GM12878 (cell line): ENCODE measurements around the gene PLA2G2C. TPM values are rescaled to one million over a fixed set of nuclear protein-coding genes. Genes with fewer than 3 reads are reported as not detected.
A peak's percentile ranks its signal among the peaks of the same experiment; 100 is the strongest.

Source experiments
- ATAC-seq: fragments of 200-7000 bp; cut with Tn5 transposase; 3 replicates; pipeline ENCODE4 v1.9.1; 2020; ENCODE audit warnings: mild to moderate bottlenecking, moderate library complexity
- BruUV-seq: library from RNA; stranded (reverse); fragments of 400-500 nt; replicated peaks from 2 replicates; lab custom pipeline; 2021; lab: Mats Ljungman, UMichigan
- CTCF ChIA-PET: fragments of 300-600 bp; sonication (Branson Sonifier 250); formaldehyde crosslinking; extraction: SDS; loops from one replicate; lab custom pipeline; 2021; ENCODE audit warnings: inconsistent platforms; lab: Yijun Ruan, JAX
- POLR2A ChIA-PET: fragments of 350-600 bp; formaldehyde crosslinking; extraction: SDS; loops from one replicate; lab custom pipeline; 2021; ENCODE audit warnings: inconsistent platforms; lab: Charles Lee
- RAD21 ChIA-PET: fragments of 300-600 bp; sonication (Branson Sonifier 250); formaldehyde crosslinking; loops from one replicate; lab custom pipeline; 2023; ENCODE audit warnings: antibody characterized with exemption; ENCODE audit not compliant: unreplicated experiment; lab: Charles Lee
- SMC1A ChIA-PET: fragments of 300-600 bp; sonication (Branson Sonifier 250); formaldehyde crosslinking; loops from one replicate; lab custom pipeline; 2023; ENCODE audit not compliant: unreplicated experiment, uncharacterized antibody; lab: Charles Lee
- DNase-seq: peaks from one replicate; pipeline ENCODE4 v3.0.0-alpha.2; 2011; ENCODE audit warnings: low read depth, low spot score
- FAIRE-seq: peaks from 3 replicates; lab custom pipeline; 2011; peaks lifted over from hg19 to GRCh38; lab: Jason Lieb, UNC
- H2AFZ ChIP-seq: 2 replicates; pipeline ENCODE4 v1.6.0; 2011; ENCODE audit warnings: low read depth, low read length, control low read depth; ENCODE audit not compliant: control insufficient read depth
- H3K27ac ChIP-seq: 2 replicates; pipeline ENCODE4 v1.5.1; 2011; ENCODE audit warnings: control low read depth; ENCODE audit not compliant: control insufficient read depth, insufficient read depth
- H3K27me3 ChIP-seq, 2 experiments: replicated peaks in 1 of 2; 2 replicates each; pipeline versions ENCODE4 v1.6.0 to v1.6.1; 2011; ENCODE audit warnings: low read length in 1 of 2; ENCODE audit not compliant: control insufficient read depth in 2 of 2, insufficient read depth in 2 of 2
- H3K36me3 ChIP-seq, 2 experiments: 2 replicates each; pipeline ENCODE4 v1.5.1; 2011; ENCODE audit warnings: low read length in 1 of 2; ENCODE audit not compliant: control insufficient read depth in 2 of 2, insufficient read depth in 2 of 2
- H3K4me1 ChIP-seq: 2 replicates; pipeline ENCODE4 v1.6.1; 2011; ENCODE audit warnings: mild to moderate bottlenecking, low read length, moderate library complexity, mixed read lengths; ENCODE audit not compliant: control insufficient read depth, insufficient read depth
- H3K4me2 ChIP-seq: 2 replicates; pipeline ENCODE4 v1.6.0; 2011; ENCODE audit warnings: control low read depth; ENCODE audit not compliant: control insufficient read depth, insufficient read depth
- H3K4me3 ChIP-seq: fragments of 200-600 bp; sonication (generic); 2 replicates; pipeline ENCODE4 v1.5.1; 2016
- H3K79me2 ChIP-seq: 2 replicates; pipeline ENCODE4 v1.6.0; 2011; ENCODE audit warnings: low read length; ENCODE audit not compliant: control insufficient read depth, insufficient read depth
- H3K9ac ChIP-seq: 2 replicates; pipeline ENCODE4 v1.8.0; 2011; ENCODE audit warnings: low read length, control low read depth, mixed read lengths; ENCODE audit not compliant: control insufficient read depth, insufficient read depth
- H3K9me3 ChIP-seq: replicated peaks from 3 replicates; pipeline ENCODE4 v1.5.1; 2011; ENCODE audit warnings: mild to moderate bottlenecking, low read length; ENCODE audit not compliant: control insufficient read depth, insufficient read depth
- H4K20me1 ChIP-seq: 2 replicates; pipeline ENCODE4 v1.6.0; 2011; ENCODE audit not compliant: control insufficient read depth, insufficient read depth
- POLR2AphosphoS5 ChIP-seq: IDR thresholded peaks from 2 replicates; pipeline ENCODE4 v1.6.1; 2011; ENCODE audit warnings: mild to moderate bottlenecking, low read length, inconsistent platforms
- RUNX3 ChIP-seq: IDR thresholded peaks from 2 replicates; pipeline ENCODE4 v1.6.1; 2012; ENCODE audit warnings: low read length, inconsistent platforms
- WGBS: methylation state at CpG from one replicate; pipeline ENCODE4 v1.1.6; 2016; ENCODE audit warnings: low lambda C conversion rate; ENCODE audit not compliant: insufficient replicate concordance, insufficient coverage; ENCODE audit errors: missing lambda C conversion rate; 5-methylcytosine and 5-hydroxymethylcytosine counted together
- in situ Hi-C: fragments of 300-500 bp; cut with MboI; formaldehyde crosslinking; loops from 9 replicates; pipeline ENCODE4 v1.14.3; 2018; ENCODE audit warnings: mixed read lengths
- intact Hi-C: fragments of 100-400 bp; cut with micrococcal nuclease; formaldehyde crosslinking; loops from one replicate; pipeline ENCODE4 v1.14.2; 2022; ENCODE audit not compliant: unreplicated experiment
- polyA plus RNA-seq, 11 experiments: library from polyadenylated mRNA; depleted of rRNA in 4 of 11; unstranded in 6 of 11; stranded (reverse) in 5 of 11; fragments of >200 nt; fragmentation: Nextera tagmentation in 4 of 11; fragmentation: Illumina TruSeq in 1 of 11; extraction: Ambion mirVana in 4 of 11; extraction: Trizol in 1 of 11; gene quantifications; 1 replicate in 1 of 11; 2 replicates in 10 of 11; pipeline versions ENCODE4 v1.2.1 to v1.2.3, GENCODE V29; 2011 to 2016; ENCODE audit warnings: inconsistent platforms in 2 of 11, missing spikeins in 2 of 11, low read depth in 1 of 11
- total RNA-seq, 4 experiments: library from RNA; depleted of rRNA in 3 of 4; stranded (reverse); fragments of >200 nt in 3 of 4; fragmentation: Illumina TruSeq in 1 of 4; extraction: Trizol in 1 of 4; gene quantifications; 2 replicates each; pipeline versions ENCODE4 v1.2.1 to v1.2.3, GENCODE V29; 2013 to 2021
- TF ChIP-seq, protein P1 (sequence below): fragments of 450-650 bp; IDR thresholded peaks from 2 replicates; pipeline ENCODE4 v1.6.1; 2017; ENCODE audit warnings: mild to moderate bottlenecking, moderate library complexity
- TF ChIP-seq, protein P2 (sequence below): IDR thresholded peaks from 2 replicates; pipeline ENCODE4 v1.6.1; 2012; ENCODE audit warnings: low read depth, low read length, improper control_type of control experiment
- TF ChIP-seq, protein P3 (sequence below): fragments of 450-650 bp; IDR thresholded peaks from 2 replicates; pipeline ENCODE4 v1.6.1; 2018; ENCODE audit warnings: mild to moderate bottlenecking, low read depth, moderate library complexity; ENCODE audit not compliant: partially characterized antibody

Gene PLA2G2C
- total and polyA plus RNA-seq, 10 of the 15 experiments (the other 5 are each of a cell fraction or from before 2014, with no cell fraction given): 0.05 TPM; not detected in 9

DNA sequence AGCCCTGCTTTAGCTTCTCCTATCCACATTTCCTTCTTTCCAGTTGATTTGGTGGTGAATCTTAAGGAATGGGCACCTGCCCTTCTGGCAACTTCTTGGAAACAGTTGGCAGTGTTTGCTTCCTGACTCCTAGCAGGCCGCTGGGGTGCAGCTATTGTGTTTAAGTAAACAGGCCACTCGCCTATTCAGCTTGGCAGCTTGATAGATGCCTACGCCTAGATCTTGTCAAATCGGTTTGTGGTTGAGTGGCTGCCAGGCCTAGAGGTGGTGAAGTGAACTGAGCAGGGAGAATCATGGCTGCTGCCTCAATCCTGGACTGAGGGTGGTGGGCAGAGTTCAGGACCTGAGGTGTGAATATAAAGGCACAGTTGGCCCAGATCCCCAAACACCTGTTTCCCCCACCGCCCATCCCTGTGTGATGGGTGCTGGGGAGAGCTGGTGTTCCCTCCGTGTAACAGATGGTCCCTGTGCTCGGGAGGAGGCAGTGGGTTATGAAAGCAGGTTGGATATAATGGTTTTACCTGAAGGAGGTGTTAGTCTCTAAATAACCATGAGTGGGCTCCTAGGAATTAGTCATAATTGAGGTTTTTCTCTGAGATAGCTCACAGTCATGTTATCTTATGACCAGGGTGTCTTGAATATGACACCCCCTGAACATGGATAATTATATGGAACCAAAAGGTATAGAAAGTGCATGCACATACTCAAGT lies 940 bp upstream of the PLA2G2C start:
- WGBS: 48% methylated on average over 7 of the region's 7 CpGs
- H3K4me2 ChIP-seq: no peak overlapping the region
- no peaks in the 10 kb centered on the region for H3K9me3 ChIP-seq
- DNase-seq (no peak), ATAC-seq (no peak), FAIRE-seq (no peak)
- peaks cover 4 to 11% of the 10 kb centered on the region in 2 experiments for H3K27me3 ChIP-seq
- no peaks in the 10 kb centered on the region for H4K20me1 ChIP-seq
- no peak overlapping the region for H3K27ac ChIP-seq
- in situ Hi-C loops (no loop called here), intact Hi-C loops (no loop called here)
- SMC1A ChIA-PET: interaction anchor here (0.9 kb wide), 1 partner anchor 22 kb away, joined by 3 read pairs; no protein-coding TSS in a partner anchor
- no peak for TF ChIP-seq POLR2AphosphoS5
- peaks cover 12% of the 10 kb centered on the region for H3K4me1 ChIP-seq
- H2AFZ ChIP-seq: no peak overlapping the region
- CTCF ChIA-PET: interaction anchor here (1.0 to 1.5 kb wide), 3 partner anchors 9 to 25 kb away, joined by 3 to 4 read pairs (median 3); no protein-coding TSS in a partner anchor
- RAD21 ChIA-PET: no interaction called here
- H3K79me2 ChIP-seq: no peaks in the 10 kb centered on the region
- POLR2A ChIA-PET: no interaction called here
- H3K9ac ChIP-seq: no peak overlapping the region
- no peaks in the 10 kb centered on the region for H3K36me3 ChIP-seq
- H3K4me3 ChIP-seq: no peak overlapping the region
- no TSS peak for BruUV-seq

DNA sequence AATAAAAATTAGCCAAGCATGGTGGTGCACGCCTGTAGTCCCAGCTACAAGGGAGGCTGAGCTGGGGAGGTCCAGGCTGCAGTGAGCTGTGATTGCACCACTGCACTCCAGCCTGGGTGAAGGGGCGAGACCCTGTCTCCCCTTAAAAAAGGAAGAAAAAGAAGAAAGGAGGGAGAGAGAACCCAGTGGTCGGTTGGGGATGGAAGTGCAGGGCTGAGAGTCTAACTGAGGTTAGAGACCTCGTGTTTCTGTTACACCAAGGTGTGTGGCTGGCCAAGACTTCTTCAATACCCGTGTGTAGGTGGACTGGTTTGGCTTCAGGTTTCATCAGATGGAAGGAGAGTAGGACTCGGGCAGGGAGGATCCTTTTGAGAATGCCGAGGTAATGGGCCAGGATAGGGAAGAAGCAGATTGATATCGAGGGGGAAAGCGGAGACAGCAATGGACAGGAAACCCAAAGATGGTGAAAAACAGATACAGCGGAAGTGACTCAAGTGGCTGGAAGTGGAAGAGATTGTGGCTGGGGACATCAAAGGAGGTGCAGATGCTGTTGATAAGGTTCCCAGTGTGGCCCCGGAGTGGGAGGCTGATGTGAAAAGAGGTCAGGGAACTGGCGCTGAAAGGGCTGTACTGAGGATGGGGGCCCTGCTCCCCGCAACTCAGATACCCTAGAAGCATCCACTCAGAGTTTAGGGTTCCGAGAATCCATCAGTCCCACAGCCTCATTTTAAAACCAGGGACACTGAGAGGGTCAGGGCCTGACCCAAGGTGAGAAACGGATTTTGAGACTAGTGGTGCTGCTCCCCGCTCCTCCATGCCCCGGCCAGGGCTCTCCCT lies 1.1 kb downstream of the PLA2G2C start:
- Histone ChIP-seq H2AFZ (peak overlapping the region; percentile 26; the same call in 1 of the 2 replicates), H3K27me3 (peaks cover 4 to 11% of the 10 kb centered on the region in 2 experiments), H3K4me3 (no peak overlapping the region), H4K20me1 (no peaks in the 10 kb centered on the region), H3K79me2 (no peaks in the 10 kb centered on the region), H3K27ac (no peak overlapping the region), H3K9ac (no peak overlapping the region), H3K4me2 (peak overlapping the region; percentile 42; the same call in 1 of the 2 replicates), H3K4me1 (peaks cover 12% of the 10 kb centered on the region), H3K36me3 (no peaks in the 10 kb centered on the region), H3K9me3 (no peaks in the 10 kb centered on the region)
- CTCF ChIA-PET: no interaction called here
- DNase-seq (no peak), ATAC-seq (peak; percentile 31; the same call in 2 of the 3 replicates), FAIRE-seq (no peak)
- in situ Hi-C loops: no loop called here
- RAD21 ChIA-PET: no interaction called here
- 44% methylated on average over 17 of the region's 17 CpGs for WGBS
- BruUV-seq: no TSS peak
- intact Hi-C loops: no loop called here
- SMC1A ChIA-PET: no interaction called here
- POLR2A ChIA-PET: no interaction called here
- 0 out of 2 replicates have a peak, but pooled peaks have one; percentile 14 for TF ChIP-seq RUNX3
- TF ChIP-seq, protein P1, sequence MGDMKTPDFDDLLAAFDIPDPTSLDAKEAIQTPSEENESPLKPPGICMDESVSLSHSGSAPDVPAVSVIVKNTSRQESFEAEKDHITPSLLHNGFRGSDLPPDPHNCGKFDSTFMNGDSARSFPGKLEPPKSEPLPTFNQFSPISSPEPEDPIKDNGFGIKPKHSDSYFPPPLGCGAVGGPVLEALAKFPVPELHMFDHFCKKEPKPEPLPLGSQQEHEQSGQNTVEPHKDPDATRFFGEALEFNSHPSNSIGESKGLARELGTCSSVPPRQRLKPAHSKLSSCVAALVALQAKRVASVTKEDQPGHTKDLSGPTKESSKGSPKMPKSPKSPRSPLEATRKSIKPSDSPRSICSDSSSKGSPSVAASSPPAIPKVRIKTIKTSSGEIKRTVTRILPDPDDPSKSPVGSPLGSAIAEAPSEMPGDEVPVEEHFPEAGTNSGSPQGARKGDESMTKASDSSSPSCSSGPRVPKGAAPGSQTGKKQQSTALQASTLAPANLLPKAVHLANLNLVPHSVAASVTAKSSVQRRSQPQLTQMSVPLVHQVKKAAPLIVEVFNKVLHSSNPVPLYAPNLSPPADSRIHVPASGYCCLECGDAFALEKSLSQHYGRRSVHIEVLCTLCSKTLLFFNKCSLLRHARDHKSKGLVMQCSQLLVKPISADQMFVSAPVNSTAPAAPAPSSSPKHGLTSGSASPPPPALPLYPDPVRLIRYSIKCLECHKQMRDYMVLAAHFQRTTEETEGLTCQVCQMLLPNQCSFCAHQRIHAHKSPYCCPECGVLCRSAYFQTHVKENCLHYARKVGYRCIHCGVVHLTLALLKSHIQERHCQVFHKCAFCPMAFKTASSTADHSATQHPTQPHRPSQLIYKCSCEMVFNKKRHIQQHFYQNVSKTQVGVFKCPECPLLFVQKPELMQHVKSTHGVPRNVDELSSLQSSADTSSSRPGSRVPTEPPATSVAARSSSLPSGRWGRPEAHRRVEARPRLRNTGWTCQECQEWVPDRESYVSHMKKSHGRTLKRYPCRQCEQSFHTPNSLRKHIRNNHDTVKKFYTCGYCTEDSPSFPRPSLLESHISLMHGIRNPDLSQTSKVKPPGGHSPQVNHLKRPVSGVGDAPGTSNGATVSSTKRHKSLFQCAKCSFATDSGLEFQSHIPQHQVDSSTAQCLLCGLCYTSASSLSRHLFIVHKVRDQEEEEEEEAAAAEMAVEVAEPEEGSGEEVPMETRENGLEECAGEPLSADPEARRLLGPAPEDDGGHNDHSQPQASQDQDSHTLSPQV: no peak
- TF ChIP-seq, protein P2, sequence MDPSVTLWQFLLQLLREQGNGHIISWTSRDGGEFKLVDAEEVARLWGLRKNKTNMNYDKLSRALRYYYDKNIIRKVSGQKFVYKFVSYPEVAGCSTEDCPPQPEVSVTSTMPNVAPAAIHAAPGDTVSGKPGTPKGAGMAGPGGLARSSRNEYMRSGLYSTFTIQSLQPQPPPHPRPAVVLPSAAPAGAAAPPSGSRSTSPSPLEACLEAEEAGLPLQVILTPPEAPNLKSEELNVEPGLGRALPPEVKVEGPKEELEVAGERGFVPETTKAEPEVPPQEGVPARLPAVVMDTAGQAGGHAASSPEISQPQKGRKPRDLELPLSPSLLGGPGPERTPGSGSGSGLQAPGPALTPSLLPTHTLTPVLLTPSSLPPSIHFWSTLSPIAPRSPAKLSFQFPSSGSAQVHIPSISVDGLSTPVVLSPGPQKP: no peak
- TF ChIP-seq, protein P3, sequence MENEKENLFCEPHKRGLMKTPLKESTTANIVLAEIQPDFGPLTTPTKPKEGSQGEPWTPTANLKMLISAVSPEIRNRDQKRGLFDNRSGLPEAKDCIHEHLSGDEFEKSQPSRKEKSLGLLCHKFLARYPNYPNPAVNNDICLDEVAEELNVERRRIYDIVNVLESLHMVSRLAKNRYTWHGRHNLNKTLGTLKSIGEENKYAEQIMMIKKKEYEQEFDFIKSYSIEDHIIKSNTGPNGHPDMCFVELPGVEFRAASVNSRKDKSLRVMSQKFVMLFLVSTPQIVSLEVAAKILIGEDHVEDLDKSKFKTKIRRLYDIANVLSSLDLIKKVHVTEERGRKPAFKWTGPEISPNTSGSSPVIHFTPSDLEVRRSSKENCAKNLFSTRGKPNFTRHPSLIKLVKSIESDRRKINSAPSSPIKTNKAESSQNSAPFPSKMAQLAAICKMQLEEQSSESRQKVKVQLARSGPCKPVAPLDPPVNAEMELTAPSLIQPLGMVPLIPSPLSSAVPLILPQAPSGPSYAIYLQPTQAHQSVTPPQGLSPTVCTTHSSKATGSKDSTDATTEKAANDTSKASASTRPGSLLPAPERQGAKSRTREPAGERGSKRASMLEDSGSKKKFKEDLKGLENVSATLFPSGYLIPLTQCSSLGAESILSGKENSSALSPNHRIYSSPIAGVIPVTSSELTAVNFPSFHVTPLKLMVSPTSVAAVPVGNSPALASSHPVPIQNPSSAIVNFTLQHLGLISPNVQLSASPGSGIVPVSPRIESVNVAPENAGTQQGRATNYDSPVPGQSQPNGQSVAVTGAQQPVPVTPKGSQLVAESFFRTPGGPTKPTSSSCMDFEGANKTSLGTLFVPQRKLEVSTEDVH: no peak
